Activated gamma-delta T cell treated with Interleukin-2 at 50 U/mL for 16 hours (primary cell): ENCODE measurements around the gene GUSB.
"Not testable (repeated sequence)": the region's sequence is repeated elsewhere in the genome, so short reads cannot be mapped to it uniquely, and the experiment has no call there.

Experiments used
- DNase-seq: peaks from one replicate; pipeline ENCODE4 v3.0.0-alpha.2; 2020

GUSB gene

GRCh38 chr7:65981965-65982792, at the start of gene GUSB:
TSS of gene GUSB (minus strand) at chr7:65982213. CDS start at chr7:65982183, 30 bp downstream.
- DNase-seq = peak; percentile 85

GRCh38 chr7:66028342-66028741, 46.3 kb upstream of the GUSB start:
- DNase-seq = not testable (repeated sequence)

DNA sequence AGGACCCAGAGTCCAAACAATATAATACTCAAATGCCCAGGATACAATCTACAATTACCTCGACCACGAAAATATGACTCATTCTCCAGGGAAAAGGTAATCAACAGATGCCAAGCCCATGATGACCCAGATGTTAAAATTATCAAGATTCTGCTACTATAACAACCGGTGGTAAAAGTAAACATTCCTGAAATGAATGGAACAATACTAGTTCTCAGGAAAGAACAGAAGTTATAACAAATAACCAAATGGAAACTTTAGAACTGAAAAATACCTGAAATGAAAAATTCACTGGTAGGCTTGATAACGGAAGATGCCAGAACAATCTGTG, 34.1 kb upstream of the GUSB start:
- no peak for DNase-seq

- DNase-seq = no peak
These were observed 33.6 kb upstream of the GUSB start for GRCh38 chr7:66015440-66016130.

DNA sequence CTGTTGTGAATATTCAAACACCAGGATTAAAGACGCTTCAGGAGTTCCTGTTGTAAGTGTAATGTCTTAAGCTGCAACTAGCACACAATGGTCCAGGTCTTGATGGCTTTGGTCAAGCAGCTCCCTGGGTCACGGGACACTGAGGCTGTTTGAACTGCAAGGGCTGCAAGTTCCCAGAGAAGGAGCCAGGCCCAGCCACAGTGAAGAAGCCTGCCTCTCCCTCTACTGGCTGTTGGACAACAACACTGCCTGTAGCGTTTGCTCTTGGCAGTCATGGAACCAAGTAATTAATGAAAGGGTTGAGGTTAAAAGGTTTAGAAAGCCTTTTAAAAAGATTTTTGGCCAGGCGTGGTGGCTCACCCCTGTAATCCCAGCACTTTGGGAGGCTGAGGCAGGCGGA, 31.9 kb upstream of the GUSB start:
- no peak for DNase-seq

GRCh38 chr7:66007232-66007631, 25.2 kb upstream of the GUSB start:
- no peak for DNase-seq

DNA sequence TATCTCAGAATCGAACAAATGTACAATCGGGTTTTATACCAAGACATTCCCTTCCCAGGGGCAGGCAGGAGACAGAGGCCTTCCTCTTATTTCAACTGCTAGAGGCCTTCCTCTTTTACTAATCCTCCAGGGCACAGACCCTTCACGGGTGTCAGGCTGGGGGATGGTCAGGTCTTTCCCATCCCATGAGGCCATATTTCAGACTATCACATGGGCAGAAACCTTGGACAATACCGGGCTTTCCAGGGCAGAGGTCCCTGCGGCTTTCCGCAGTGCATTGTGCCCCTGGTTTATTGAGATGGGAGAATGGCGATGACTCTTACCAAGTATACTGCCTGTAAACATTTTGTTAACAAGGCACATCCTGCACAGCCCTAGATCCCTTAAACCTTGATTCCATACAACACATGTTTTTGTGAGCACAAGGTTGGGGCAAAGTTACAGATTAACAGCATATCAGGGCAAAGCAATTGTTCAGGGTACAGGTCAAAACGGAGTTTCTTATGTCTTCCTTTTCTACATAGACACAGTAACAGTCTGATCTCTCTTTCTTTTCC, 23.2 kb upstream of the GUSB start:
- not testable (repeated sequence) for DNase-seq

- not testable (repeated sequence) for DNase-seq
These were observed 18.9 kb upstream of the GUSB start for GRCh38 chr7:66000823-66001417.

DNA sequence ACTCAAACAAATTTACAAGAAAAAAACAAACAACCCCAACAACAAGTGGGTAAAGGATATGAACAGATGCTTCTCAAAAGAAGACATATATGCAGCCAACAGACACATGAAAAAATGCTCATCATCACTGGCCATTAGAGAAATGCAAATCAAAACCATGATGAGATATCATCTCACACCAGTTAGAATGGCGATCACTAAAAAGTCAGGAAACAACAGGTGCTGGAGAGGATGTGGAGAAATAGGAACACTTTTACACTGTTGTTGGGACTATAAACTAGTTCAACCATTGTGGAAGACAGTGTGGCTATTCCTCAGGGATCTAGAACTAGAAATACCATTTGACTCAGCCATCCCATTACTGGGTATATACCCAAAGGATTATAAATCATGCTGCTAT, 13.0 kb upstream of the GUSB start:
- DNase-seq = not testable (repeated sequence)

DNA sequence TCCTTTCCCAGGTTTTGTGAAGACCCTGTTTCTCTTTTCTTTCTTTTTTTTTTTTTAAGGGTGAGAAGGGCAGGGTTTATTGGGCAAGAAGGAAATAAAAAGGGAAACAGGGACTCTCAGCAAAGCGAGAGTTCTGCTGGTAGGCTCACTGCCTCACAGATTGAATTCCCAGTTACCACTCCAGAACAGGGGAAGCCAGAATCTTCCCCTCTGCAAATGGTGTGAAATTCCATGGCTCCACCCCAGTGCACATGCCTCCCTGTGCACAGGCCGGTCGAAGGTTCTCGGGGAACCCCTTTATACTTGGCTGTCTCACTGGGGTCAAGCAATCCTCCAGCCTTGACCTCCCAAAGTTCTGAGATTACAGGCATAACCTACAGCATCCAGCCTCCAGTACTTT, 10.5 kb upstream of the GUSB start:
- no peak for DNase-seq

GRCh38 chr7:65991829-65992228, 9.8 kb upstream of the GUSB start:
- not testable (repeated sequence) for DNase-seq

- no peak for DNase-seq
These were observed 7.7 kb upstream of the GUSB start for GRCh38 chr7:65989694-65990080.

DNA sequence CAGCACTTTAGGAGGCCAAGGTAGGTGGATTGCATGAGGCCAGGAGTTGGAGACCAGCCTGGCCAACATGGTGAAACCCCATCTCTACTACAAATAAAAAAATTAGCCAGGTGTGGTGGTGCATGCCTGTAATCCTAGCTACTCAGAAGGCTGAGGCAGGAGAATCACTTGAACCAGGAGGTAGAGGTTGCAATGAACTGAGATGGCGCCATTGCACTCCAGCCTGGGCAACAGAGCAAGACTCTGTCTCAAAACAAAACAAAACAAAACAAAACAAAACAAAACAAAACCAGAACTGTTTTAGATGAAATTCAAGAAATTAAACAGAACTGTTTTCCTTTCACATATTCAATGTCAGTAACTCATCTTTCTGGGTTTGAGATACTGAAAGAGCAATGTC, 6.5 kb upstream of the GUSB start:
- not testable (repeated sequence) for DNase-seq

GRCh38 chr7:65988084-65988483, 6.1 kb upstream of the GUSB start:
- no peak for DNase-seq

DNA sequence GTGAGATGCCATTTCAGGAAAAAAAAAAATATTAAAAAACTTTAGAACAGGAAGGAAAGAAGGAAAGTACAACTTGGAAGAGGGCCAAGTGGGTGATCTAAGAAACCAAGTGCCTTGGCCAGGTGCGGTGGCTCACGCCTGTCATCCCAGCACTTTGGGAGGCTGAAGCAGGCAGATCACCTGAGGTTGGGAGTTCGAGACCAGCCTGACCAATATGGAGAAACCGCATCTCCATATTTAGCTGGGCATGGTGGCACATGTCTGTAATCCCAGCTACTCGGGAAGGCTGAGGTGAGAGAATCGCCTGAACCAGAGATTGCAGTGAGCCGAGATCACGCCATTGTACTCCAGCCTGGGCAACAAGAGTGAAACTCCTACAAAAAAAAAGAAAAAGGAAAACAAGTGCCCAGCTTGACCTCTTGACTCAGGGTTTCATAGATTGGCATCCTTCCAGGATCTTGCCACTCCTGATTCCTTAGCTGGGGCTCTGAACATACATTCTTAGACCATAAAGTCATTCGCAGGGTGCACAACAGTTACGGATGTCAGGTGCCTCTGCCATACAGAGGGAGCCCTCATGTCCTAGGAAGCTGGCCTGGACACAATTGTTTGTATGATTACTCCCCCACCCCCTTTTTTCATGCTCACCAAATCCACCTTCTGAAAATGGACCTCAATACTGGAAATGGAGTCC, 2.1 kb upstream of the GUSB start:
- DNase-seq = no peak

DNA sequence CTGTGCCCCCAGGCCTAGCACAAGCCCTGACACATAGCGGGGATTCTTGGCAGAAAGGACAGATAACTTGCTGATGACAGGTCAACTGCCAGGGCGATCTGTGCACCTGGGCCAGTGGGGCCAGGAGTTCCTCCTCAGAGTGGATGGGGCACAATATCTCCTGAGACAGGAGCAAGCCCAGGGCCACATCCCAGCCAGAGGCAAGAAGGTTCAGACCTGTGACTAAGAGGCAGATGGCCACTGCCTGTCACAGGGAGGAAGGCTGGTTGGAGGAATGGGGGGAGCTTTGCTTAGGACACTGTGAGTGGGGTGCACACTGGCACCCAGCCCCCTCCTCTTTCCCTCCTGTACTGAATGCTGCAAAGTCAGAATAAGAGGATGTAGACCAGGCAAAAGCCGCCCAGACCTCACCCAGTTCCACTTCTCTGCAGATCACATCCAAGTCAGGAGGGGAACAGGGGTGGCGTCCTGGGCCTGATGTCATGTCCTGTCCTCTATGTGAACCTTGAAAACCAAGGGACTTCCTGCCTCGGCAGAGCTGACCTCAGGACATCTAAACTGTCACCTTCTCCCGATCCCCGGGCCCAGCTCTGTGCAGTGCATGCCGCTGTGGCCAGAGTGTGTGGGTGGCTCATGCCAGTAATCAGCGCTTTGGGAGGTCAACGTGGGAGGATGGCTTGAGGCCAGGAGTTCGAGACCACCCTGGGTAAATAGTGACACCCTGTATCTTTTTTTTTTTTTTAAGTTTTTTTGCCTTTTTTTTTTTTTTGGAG, 1.3 kb downstream of the GUSB start:
- peak; percentile 53 for DNase-seq

DNA sequence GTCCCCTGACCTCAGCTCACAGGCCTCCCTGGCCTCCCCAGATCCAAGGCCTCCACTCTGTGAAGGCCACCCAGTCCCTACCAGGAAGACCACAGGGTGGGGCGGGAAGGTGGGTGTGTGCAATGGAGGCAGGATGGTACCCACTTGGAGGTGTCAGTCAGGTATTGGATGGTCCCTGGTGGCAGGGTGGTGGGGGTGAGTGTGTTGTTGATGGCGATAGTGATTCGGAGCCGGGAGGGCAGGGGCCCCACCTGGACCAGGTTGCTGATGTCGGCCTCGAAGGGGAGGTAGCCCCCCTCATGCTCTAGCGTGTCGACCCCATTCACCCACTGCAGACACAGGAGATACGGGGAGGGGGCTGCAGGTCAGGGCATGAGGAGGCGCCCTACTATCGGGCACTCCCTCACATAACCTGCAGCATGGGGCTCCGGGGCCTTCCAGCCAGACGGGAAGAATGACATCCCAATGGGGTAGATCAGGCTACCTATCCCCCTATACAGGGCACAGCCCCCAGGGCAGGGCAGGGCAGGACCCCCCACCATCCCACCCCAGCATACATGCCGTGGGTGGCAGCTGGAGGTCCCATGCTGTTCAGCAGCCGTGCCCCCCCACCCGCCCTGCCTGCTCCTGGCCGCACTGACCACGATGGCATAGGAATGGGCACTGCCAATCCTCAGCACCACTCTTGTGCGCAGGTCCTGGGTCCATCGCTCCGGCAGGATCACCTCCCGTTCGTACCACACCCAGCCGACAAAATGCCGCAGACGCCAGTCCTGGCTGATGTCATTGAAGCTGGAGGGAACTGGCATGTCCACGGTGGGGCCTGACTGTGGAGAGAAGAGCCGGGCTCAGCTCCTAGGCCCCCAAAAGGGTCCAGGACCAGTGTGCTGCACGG, 2.2 kb downstream of the GUSB start:
- DNase-seq = no peak

- DNase-seq = no peak
These were observed 3.0 kb downstream of the GUSB start for GRCh38 chr7:65978891-65979582.

DNA sequence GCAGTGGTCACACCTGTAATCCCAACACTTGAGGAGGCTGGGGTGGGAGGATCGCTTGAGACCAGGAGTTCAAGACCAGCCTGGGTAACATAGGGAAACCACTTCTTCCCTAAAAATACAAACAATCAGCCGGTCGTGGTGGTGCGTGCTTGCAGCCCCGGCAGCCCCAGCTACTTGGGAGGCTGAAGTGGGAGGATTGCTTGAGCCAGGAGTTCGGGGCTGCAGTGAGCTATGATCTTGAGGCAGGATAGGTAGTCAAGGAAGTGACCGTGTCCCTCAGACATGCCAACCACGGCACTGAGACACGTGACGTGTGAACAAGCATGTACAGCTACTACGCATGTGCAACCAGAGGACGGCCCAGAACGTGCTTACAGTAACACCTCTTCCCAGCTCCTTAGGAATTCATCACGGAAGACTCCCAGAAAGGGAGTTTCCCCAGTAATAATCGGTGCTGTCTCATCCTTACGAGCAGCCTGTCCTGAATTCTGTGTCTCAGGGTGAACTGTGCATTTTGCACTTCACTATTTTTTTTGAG, 5.3 kb downstream of the GUSB start:
- no peak for DNase-seq

DNA sequence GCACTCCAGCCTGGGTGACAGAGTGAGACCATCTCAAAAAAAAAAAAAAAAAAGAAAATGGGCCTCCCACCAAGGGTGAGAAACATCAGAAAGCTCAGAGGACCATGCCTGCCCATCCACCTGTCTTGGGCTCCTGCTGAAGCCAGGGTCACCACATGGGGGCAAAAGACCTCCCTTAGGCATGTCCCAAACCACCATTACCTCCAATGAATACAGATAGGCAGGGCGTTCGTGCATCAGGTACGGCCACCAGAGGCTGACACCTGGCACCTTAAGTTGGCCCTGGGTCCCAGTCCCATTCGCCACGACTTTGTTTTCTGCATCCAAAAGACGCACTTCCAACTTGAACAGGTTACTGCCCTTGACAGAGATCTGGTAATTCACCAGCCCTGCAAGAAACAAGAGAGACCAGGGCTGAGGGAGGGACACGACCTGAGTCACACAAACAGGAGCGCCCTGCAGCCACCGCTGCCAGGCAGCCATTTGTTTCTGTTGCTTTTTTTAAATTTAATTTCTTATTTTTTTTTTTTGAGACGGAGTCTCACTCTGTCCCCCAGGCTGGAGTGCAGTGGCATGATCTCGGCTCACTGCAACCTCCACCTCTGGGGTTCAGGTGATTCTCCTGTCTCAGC, 6.1 kb downstream of the GUSB start:
- DNase-seq = no peak
